GM12891 (cell line): Measurements from ENCODE around the gene MMP24OS.

Source experiments
- POLR2A ChIP-seq: IDR thresholded peaks from 2 replicates; pipeline ENCODE4 v1.6.1; 2011; ENCODE audit warnings: low read depth, low read length, control low read depth
- TAF1 ChIP-seq: IDR thresholded peaks from 2 replicates; pipeline ENCODE4 v1.6.1; 2011; ENCODE audit warnings: low read depth, low read length, control low read depth

GRCh38 chr20:35305682-35306556, 28.0 kb upstream of the MMP24OS start:
- TF ChIP-seq TAF1 (no peak), POLR2A (no peak)
